ENCODE measurements around the gene CFAP69.

The CFAP69 gene

GRCh38 chr7:90276033-90276728, 31.2 kb downstream of the CFAP69 start:
- no peak for TF ChIP-seq CTCF (IDR thresholded peaks at IDR 0.05)

- TF ChIP-seq CTCF (IDR thresholded peaks at IDR 0.05) = no peak
These were observed 43.2 kb downstream of the CFAP69 start for GRCh38 chr7:90288154-90288553.

DNA sequence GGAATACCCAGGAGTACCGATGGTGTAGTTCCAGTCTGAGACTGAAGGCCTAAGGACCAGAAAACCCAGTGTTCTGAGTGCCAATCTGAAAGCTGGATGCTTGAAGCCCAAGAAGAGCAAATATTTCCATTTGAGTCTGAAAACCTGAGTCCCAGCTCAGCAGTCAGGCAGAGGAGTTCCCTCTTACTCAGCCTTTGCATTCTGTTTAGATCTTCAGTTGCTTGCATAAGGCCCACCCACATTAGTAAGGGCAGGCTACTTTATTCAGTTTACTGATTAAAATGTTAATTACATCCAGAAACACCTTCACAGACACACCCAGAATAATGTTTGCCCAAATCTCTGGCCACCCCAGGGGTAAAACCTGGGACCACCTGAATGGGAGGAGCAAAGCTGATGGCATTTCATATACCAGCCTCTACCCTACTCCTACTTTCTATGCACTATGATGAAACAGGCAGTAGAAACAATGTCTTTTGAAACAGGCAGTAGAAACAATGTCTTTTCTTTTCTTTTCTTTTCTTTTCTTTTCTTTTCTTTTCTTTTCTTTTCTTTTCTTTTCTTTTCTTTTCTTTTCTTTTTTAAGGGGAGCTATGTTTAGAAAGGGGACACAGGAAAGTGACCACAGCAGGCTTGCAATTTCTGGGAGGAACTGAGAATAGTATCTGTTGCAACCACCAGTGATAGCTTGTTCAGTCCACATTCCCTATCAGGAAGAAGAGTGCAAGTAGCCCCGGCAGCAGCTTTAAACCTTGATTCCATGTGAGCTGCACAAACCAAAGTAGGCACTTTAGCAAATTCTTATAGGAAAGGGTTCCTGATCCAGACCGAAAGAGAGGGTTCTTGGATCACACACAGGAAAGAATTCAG, 45.5 kb downstream of the CFAP69 start:
- no peak for TF ChIP-seq CTCF (IDR thresholded peaks at IDR 0.05)

DNA sequence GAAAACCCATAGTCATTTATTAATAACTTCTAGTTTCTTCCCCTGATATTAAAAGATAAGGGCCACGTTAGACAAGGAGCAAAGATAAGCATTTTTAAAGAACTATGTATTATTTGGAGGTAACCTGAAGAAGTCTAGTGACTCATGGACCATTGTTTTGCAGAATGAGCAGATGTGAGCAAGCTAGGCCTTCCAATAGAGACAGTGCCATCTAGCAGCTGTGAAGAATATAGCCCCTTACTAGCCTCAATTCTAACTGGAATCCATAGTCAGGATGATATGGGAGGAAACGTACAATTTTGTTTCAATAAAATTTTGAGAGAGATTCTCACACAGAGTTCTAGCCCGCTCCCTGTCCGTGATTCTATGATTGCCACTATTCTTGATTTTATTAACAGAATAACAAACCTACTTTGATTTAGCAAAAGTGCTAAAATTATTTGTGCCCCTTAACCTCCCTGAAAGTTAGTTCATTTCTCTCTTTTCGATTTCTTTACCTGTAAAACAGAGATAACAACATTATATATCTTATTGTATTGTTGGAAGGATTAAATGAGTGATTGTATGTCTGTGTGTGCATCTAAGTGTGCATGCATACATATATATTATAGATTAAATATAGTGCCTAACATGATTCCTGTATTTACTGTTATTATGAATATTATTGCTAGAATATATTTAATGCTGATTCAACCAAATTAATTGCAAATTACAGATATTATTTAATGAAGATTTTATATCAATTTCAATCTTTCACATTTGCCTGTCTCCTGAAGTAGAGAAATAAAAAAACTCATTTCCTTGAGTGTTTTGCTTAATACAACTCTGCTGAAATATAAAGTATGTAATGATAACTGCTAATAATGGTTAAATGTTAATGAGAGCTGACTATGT, 53.4 kb downstream of the CFAP69 start:
- peak; percentile 68 for TF ChIP-seq CTCF (IDR thresholded peaks at IDR 0.05)

DNA sequence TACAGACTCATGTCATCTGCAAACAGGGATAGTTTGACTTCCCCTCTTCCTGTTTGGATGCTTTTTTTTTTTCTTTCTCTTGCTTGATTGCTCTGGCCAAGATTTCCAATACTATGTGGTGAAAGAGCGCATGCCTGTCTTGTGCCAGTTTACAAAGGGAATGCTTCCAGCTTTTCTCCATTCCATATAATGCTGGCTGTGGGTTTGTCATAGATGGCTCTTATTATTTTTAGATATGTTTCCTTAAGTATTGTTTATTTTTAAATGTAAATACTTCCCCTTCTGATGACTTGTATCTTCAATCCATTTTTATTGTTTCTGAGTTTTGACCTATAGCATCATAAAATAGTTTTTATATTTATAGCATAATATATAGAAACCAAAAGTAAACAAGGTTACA, 58.3 kb downstream of the CFAP69 start:
- TF ChIP-seq CTCF (IDR thresholded peaks at IDR 0.05) = no peak

- no peak for TF ChIP-seq CTCF (IDR thresholded peaks at IDR 0.05)
These were observed 64.9 kb downstream of the CFAP69 start for GRCh38 chr7:90309872-90310271.

DNA sequence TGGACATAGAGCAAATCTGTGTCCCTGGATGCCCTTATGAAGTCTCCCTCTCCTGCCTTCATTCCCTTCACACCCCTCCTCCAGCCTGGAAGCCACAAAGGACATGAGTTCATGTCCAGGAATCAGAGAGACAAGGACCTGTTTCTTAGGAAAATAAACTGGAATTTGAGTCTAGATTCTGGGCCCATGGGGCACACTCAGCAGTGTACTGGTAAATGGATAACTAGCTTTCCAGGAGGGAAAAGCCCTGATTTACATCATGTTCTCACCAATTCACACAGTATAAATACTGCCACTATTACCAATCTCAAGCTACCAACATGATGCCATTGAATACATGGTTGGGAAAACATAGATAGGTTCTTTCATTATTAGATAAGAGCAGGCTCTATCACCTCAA, 66.2 kb downstream of the CFAP69 start:
- no peak for TF ChIP-seq CTCF (IDR thresholded peaks at IDR 0.05)

Data from LNCAP (cell line).